ENCODE results near the gene JAK1. TPM values are rescaled to one million over a fixed set of nuclear protein-coding genes. Genes with fewer than 3 reads are reported as not detected.
A peak's percentile ranks its signal among the peaks of the same experiment; 100 is the strongest.

JAK1 gene
- total and polyA plus RNA-seq, 9 of the 15 experiments (the other 6 are each of a cell fraction or from before 2014, with no cell fraction given) = 9.7 to 44.1 (median 42.5) TPM

- BruUV-seq (replicated peaks) = no TSS peak
- in situ Hi-C loops (cut with MboI) = no loop called here
- WGBS (ENCODE audit: insufficient coverage, low coverage, missing lambda C conversion rate) = 56% methylated on average over 2 of the region's 2 CpGs
- H3K9ac ChIP-seq (ENCODE audit: insufficient read depth in 1 of 2, low read depth in 2 of 2, low read length in 2 of 2) = no peak overlapping the region
- H2AFZ ChIP-seq (ENCODE audit: low read depth, low read length) = no peak overlapping the region
- peaks cover 8 to 30% of the 10 kb centered on the region in 2 experiments; a peak in 4 of 5 replicates for H3K4me1 ChIP-seq (replicated peaks in 1 of 2; ENCODE audit: control insufficient read depth in 2 of 2, insufficient read depth in 2 of 2, low read length in 2 of 2)
- H3K27ac ChIP-seq (ENCODE audit: extremely low read depth, low read depth, low read length) = no peak overlapping the region
- ATAC-seq (no peak), DNase-seq (ENCODE audit: extremely low read depth in 1 of 4, low spot score in 3 of 4) (no peak), FAIRE-seq (no peak)
- intact Hi-C loops (cut with micrococcal nuclease) = no loop called here
- H3K4me2 ChIP-seq (ENCODE audit: insufficient read depth, low read length) = no peak overlapping the region
- H3K4me3 ChIP-seq = no peak overlapping the region
- TF ChIP-seq HMBOX1 (IDR thresholded peaks at IDR 0.05) = 0 out of 2 replicates have a peak, but pooled peaks have one; percentile 23
- no peak for TF ChIP-seq ZNF407 (IDR thresholded peaks at IDR 0.05; ENCODE audit: low read depth)
- peak in 1 of 2 experiments; percentile 30; a peak in 1 of 4 replicates for TF ChIP-seq KDM1A (IDR thresholded peaks at IDR 0.05)
- TF ChIP-seq SMARCA4 (IDR thresholded peaks at IDR 0.05) = no peak
- no peaks in the 10 kb centered on the region for H3K27me3 ChIP-seq (ENCODE audit: control insufficient read depth in 2 of 2, insufficient read depth in 2 of 2, low read length in 2 of 2)
- ChIA-PET CTCF (ENCODE audit: low intra/inter-chr PET ratio) (no interaction called here), POLR2A (interaction anchor here (0.6 to 1.2 kb wide), 3 partner anchors 10 to 434 kb away, joined by 3 read pairs; no protein-coding TSS in a partner anchor)
- H3K9me3 ChIP-seq (replicated peaks; ENCODE audit: control insufficient read depth, insufficient read depth, low read depth, low read length) = no peaks in the 10 kb centered on the region
- 0 out of 2 replicates have a peak, but pooled peaks cover 5% of the 10 kb centered on the region for H4K20me1 ChIP-seq (replicated peaks; ENCODE audit: control insufficient read depth, insufficient read depth, low read length)
- no peaks in the 10 kb centered on the region for H3K9me1 ChIP-seq (ENCODE audit: control insufficient read depth, insufficient read depth, low read length)
- H3K79me2 ChIP-seq (ENCODE audit: control insufficient read depth, insufficient read depth, low read length) = peaks cover 70% of the 10 kb centered on the region
- no peaks in the 10 kb centered on the region for H3K36me3 ChIP-seq (ENCODE audit: control insufficient read depth, insufficient read depth, low read length)
Observed at GRCh38 chr1:64912191-64912590, 54.2 kb downstream of the JAK1 start.

All from K562 (cell line).